HG02840 (cell line): Measurements from ENCODE around the gene ATG9B.
A peak's percentile ranks its signal among the peaks of the same experiment; 100 is the strongest.
"Not testable (repeated sequence)": the region's sequence is repeated elsewhere in the genome, so short reads cannot be mapped to it uniquely, and the experiment has no call there.

Source experiments
- ATAC-seq: cut with Tn5 transposase; IDR thresholded peaks from one replicate; pipeline ENCODE4 v1.9.1; 2021; ENCODE audit warnings: mild to moderate bottlenecking, moderate library complexity, moderate number of reproducible peaks; ENCODE audit not compliant: unreplicated experiment, low FRiP score

The ATG9B gene

DNA sequence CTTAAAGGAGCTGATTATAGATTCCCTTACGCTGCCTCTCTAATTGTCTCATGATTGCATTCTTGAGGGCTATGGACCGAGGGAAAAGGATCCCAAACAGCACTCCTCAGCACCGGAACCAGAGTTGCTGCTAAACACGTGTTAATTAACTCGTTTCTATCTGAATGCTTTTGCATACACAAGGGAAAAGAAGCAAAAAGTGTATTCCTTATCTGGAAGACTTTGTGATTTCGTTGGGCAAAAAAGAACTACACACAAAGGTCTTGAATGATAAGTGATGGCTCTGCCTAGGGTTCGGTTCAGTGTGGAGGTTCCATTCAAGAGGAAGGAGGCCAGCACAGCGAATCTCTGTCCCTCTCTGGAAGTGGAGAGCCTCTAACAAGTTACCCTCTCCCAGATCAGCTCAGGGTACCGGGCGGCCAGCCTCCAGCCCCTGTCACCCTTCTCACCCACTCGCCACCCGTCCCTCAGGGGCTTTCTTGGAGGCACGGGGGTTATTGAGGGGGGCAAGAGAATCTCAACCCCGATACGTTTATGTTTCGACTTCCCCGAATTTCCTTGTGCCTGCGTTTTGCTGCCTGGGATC is 34.6 kb upstream of the ATG9B start:
- no peak for ATAC-seq

- peak; percentile 87 for ATAC-seq
These were observed 33.9 kb upstream of the ATG9B start for GRCh38 chr7:151057989-151058780.

DNA sequence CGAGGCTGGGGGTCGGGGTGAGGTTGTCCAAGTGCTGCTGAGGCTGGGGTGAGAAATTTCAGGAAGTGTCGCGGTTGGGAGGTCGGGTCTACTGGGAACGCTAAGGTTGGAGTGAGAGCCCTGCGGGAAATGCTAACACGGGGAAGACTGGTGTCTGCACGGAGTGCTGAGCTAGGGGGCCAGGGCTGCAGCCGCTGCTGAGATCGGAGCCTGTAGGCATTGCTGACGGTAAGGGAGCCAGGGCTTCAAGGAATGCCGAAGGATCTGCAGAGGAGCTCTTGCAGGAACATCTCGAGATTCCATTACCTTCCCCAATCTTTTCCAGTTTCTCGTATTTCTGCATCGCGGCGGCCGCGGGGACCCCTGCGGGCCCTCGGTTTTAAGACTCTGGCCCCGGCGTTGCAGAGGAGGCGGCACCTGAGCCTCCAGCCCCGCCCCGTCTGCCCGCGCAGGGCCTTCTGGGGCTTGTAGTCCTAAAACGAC is 33.3 kb upstream of the ATG9B start, which contains the start of gene CDK5:
Gene CDK5, minus strand, starts transcription at position 392 of the 483 bp plus-strand sequence. Its CDS starts 49 bp downstream, at position 343.
- peak; percentile 8 for ATAC-seq

- ATAC-seq, result no peak
These were observed 32.6 kb upstream of the ATG9B start for GRCh38 chr7:151056666-151057505.

GRCh38 chr7:151056283-151056665 is 32.0 kb upstream of the ATG9B start:
- no peak for ATAC-seq

DNA sequence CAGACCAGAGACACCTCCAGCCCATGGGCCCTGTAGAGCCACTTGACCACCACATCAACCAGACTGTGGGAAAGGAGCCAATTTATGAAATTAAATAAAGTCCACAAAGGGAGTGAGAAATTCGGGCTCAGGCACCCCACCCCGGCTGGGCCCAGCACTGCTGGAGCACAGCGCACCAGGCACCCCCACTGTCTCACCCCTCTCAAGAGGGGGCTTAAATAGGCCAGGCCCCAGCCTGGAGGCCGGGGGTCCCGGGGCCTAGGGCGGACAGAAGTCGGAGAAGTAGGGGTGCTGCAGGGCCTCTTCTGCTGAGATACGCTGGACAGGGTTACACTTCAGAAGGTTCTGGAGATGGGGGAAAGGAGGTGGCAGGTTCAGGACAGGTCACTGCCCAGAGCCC is 29.5 kb upstream of the ATG9B start:
- no peak for ATAC-seq

DNA sequence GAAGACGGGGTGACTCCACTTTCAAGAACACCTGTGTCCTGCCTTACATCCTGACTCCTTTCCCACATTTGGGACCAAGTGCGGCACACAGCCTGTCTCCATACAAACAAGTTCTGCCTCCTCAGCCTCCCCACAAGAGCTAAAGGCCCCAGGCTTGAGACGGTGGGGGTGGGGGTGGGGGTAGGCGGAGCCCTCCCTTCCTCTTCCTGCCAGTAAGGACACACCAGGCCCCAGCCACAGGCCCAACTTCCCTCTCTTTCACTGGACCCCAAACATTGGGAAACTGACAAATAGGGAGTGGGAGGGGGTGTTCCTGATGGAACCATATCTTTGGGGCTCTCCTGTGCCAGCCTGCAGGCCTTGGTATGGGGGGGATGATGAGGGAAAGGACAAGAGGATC is 28.8 kb upstream of the ATG9B start:
- ATAC-seq, result no peak

DNA sequence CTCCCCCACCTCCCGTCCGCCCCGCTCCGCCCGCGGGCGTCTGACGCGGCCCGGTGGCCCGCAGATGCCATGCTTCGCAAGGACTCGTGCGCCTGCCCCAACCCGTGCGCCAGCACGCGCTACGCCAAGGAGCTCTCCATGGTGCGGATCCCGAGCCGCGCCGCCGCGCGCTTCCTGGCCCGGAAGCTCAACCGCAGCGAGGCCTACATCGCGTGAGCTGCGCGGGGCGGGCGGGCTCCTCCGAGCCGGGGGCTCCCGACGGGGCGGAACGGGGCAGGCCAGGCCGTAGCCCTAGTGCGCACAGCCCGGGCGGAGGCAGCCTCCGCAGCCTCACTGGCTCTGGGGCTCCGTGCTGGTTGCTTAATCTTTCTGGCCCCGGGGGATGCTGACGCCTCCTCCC is 26.8 kb upstream of the ATG9B start:
- ATAC-seq, result no peak

GRCh38 chr7:151048911-151049463 is 24.7 kb upstream of the ATG9B start:
- no peak for ATAC-seq

DNA sequence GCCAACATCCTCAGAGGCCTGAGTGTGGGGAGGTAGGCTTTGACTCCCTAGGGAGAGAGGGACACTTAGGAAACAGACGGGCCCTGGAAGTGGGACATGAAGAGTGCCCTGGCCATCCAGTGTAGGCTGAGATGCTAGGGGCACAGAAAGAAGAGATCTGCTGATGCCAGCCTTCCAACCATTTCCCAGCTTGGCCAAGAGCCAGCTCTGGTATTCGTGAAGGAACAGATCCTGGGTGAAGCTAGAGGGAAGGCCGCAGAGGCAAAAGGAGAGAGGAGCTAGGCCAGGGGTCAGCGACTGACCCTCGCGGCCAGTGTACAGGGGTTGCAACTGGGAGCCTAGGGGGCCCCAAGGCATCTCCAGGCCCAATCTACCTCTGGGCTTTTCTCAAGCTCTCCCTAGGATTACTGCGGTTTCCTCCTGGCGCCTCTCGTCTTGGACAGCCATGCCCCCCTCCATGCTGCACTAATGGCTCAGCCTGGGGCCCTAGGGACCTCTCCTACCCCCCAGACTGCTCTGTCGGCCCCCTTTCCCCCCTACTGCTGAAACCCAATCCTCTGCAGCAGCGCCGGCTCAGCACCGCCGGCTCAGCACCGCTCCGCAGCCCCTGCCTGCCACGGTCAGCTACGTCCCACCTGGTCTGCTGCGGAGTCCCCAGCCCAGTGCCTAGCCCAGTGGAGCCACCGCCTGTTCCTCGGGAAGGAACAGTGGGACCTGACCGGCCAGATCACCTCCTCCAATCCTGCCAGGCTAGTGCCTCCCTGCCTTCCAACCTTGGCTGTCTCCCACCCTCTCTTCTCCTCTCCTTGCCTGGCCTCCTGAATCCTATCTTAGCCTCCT is 23.9 kb upstream of the ATG9B start, which contains the start of gene ASIC3:
Gene ASIC3, plus strand, starts transcription at position 556 of the 840 bp plus-strand sequence. CDS start 355 bp downstream, outside the sequence.
- no peak for ATAC-seq

- no peak for ATAC-seq
These were observed 22.6 kb upstream of the ATG9B start for GRCh38 chr7:151046603-151047573.

- no peak for ATAC-seq
These were observed 21.7 kb upstream of the ATG9B start for GRCh38 chr7:151045967-151046366.

GRCh38 chr7:151045262-151045661 is 21.0 kb upstream of the ATG9B start:
- no peak for ATAC-seq

- no peak for ATAC-seq
These were observed 19.7 kb upstream of the ATG9B start for GRCh38 chr7:151043959-151044358.

DNA sequence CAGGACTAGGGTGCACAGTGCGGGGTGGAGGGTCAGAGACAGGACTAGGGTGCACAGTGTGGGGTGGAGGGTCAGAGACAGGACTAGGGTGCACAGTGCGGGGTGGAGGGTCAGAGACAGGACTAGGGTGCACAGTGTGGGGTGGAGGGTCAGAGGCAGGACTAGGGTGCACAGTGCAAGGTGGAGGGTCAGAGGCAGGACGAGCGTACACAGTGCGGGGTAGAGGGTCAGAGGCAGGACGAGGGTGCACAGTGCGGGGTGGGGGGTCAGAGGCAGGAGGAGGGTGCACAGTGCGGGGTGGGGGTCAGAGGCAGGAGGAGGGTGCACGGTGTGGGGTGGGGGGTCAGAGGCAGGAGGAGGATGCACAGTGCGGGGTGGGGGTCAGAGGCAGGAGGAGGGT is 19.2 kb upstream of the ATG9B start:
- ATAC-seq, result not testable (repeated sequence)

DNA sequence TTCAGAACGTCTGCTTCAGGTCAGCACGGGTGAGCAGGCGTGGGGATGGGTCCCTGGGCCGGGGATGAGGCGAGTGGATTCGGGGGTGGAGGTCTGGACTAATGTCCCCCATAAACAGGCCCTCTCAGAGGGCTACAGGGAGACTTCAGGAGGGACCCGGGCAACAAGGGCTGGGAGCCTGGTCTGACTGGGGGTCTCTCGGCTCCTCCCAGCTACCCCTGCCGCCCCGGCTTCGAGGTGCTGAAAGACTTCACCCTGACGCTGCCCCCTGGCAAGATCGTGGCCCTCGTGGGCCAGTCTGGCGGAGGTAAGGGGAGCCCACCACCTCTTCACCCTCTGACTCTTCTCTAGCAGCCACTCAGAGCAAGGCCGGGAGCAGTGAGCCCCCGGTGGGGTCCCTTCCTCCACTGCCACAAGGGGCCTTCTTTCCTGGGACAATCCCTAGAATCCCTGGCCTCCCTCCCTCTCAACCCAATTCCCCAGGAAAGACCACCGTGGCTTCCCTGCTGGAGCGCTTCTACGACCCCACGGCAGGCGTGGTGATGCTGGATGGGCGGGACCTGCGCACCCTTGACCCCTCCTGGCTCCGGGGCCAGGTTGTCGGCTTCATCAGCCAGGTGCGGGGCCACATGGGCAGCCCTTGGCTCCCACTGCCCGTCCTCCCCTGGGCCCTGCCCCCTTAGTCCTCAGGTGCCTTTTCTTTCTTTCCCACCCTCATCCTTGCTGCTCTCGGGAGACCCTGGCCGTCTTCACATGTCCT is 16.5 kb upstream of the ATG9B start:
- ATAC-seq, result no peak

GRCh38 chr7:151039850-151040548 is 15.7 kb upstream of the ATG9B start:
- no peak for ATAC-seq
